SK-N-SH (cell line): ENCODE results near the gene SLC6A13. TPM values are rescaled to one million over a fixed set of nuclear protein-coding genes. Genes with fewer than 3 reads are reported as not detected.

Source experiments
- CTCF ChIA-PET: fragments of 300-600, 350-600 bp; formaldehyde crosslinking; extraction: SDS; loops from one replicate; lab custom pipeline; 2021; lab: Yijun Ruan, JAX
- POLR2A ChIA-PET: fragments of 350-600 bp; sonication (Branson Sonifier 250); formaldehyde crosslinking; extraction: SDS; loops from one replicate; lab custom pipeline; 2020; ENCODE audit warnings: antibody characterized with exemption, inconsistent platforms; lab: Yijun Ruan, JAX
- DNase-seq: peaks from one replicate; pipeline ENCODE4 v3.0.0; 2012
- H2AFZ ChIP-seq: fragments of 200-600 bp; sonication (generic); 2 replicates; pipeline ENCODE4 v1.8.1; 2016; ENCODE audit warnings: antibody characterized with exemption, mild to moderate bottlenecking, low read depth
- H3F3A ChIP-seq: fragments of 200-600 bp; sonication (generic); replicated peaks from 2 replicates; pipeline ENCODE3; 2016; ENCODE audit warnings: antibody characterized with exemption, mild to moderate bottlenecking; ENCODE audit not compliant: insufficient read depth
- H3K27ac ChIP-seq, 2 experiments: fragments of 200-500 bp in 1 of 2; fragments of 200-600 bp in 1 of 2; sonication (Bioruptor generic) in 1 of 2; sonication (generic), shearing (Covaris generic) in 1 of 2; 2 replicates each; pipeline versions ENCODE4 v1.5.1 to v1.6.1; 2014 to 2016; ENCODE audit warnings: low read depth in 2 of 2, inconsistent platforms in 1 of 2, low read length in 1 of 2, mild to moderate bottlenecking in 1 of 2, mixed read lengths in 1 of 2
- H3K27me3 ChIP-seq: fragments of 200-600 bp; sonication (generic), shearing (Covaris generic); 2 replicates; pipeline ENCODE4 v1.6.1; 2016; ENCODE audit warnings: mixed run types; ENCODE audit not compliant: insufficient read depth
- H3K36me3 ChIP-seq, 2 experiments: fragments of 200-500 bp in 1 of 2; fragments of 200-600 bp in 1 of 2; sonication (Bioruptor generic) in 1 of 2; sonication (generic) in 1 of 2; replicated peaks in 1 of 2; 2 replicates each; pipeline versions ENCODE3 to v1.5.1; 2014 to 2016; ENCODE audit warnings: low read length in 1 of 2, mild to moderate bottlenecking in 1 of 2; ENCODE audit not compliant: insufficient read depth in 2 of 2, control insufficient read depth in 1 of 2
- H3K4me1 ChIP-seq, 2 experiments: fragments of 200-500 bp in 1 of 2; fragments of 200-600 bp in 1 of 2; sonication (Bioruptor generic) in 1 of 2; sonication (generic), shearing (Covaris generic) in 1 of 2; 2 replicates each; pipeline versions ENCODE4 v1.5.1 to v1.6.1; 2014 to 2016; ENCODE audit warnings: low read depth in 1 of 2, low read length in 1 of 2, mixed run types in 1 of 2; ENCODE audit not compliant: insufficient read depth in 2 of 2, control insufficient read depth in 1 of 2
- H3K4me2 ChIP-seq: fragments of 200-600 bp; sonication (generic), shearing (Covaris generic); 2 replicates; pipeline ENCODE4 v1.6.1; 2017; ENCODE audit warnings: mixed run types
- H3K4me3 ChIP-seq, 2 experiments: fragments of 200-500 bp in 1 of 2; fragments of 200-600 bp in 1 of 2; sonication (Bioruptor generic) in 1 of 2; sonication (generic), shearing (Covaris generic) in 1 of 2; 2 replicates each; pipeline versions ENCODE4 v1.5.1 to v1.8.1; 2014 to 2016; ENCODE audit warnings: low read depth in 2 of 2, inconsistent platforms in 1 of 2, low read length in 1 of 2, mild to moderate bottlenecking in 1 of 2, mixed read lengths in 1 of 2, moderate library complexity in 1 of 2
- H3K79me2 ChIP-seq: fragments of 200-600 bp; sonication (generic); 2 replicates; pipeline ENCODE4 v1.8.1; 2017; ENCODE audit warnings: mild to moderate bottlenecking; ENCODE audit not compliant: insufficient read depth
- H3K9ac ChIP-seq: fragments of 200-600 bp; sonication (generic); 2 replicates; pipeline ENCODE4 v1.6.1; 2017; ENCODE audit warnings: mixed run types
- H3K9me2 ChIP-seq: fragments of 200-600 bp; sonication (generic); 2 replicates; pipeline ENCODE4 v1.6.1; 2017; ENCODE audit warnings: mixed run types
- H3K9me3 ChIP-seq: fragments of 200-600 bp; sonication (generic); 2 replicates; pipeline ENCODE4 v1.6.1; 2017; ENCODE audit warnings: mixed run types, mild to moderate bottlenecking, moderate library complexity
- H4K20me1 ChIP-seq: fragments of 200-600 bp; sonication (generic); 2 replicates; pipeline ENCODE4 v1.6.1; 2017; ENCODE audit warnings: mild to moderate bottlenecking, mixed run types; ENCODE audit not compliant: insufficient read depth
- EP300 ChIP-seq, 2 experiments: IDR thresholded peaks; 2 replicates each; pipeline versions ENCODE4 v1.4.0 to v1.6.1; 2012; ENCODE audit warnings: borderline replicate concordance in 1 of 2, low read depth in 1 of 2, low read length in 1 of 2
- EZH2phosphoT487 ChIP-seq: fragments of 200-600 bp; sonication (generic); IDR thresholded peaks from 2 replicates; pipeline ENCODE4 v1.6.1; 2017; ENCODE audit warnings: low read depth, mixed run types, mild to moderate bottlenecking, antibody characterized with exemption, moderate library complexity, borderline replicate concordance
- FOSL2 ChIP-seq: IDR thresholded peaks from 2 replicates; pipeline ENCODE4 v1.4.0; 2012; ENCODE audit warnings: low read depth, mild to moderate bottlenecking, moderate library complexity, borderline replicate concordance
- FOXJ3 ChIP-seq: sonication (generic); formaldehyde crosslinking; IDR thresholded peaks from 2 replicates; pipeline ENCODE4 v1.5.1; 2020; ENCODE audit warnings: mild to moderate bottlenecking, missing genetic modification reagents
- FOXM1 ChIP-seq: IDR thresholded peaks from 2 replicates; pipeline ENCODE4 v1.4.0; 2012; ENCODE audit warnings: low read depth, mild to moderate bottlenecking
- GABPA ChIP-seq: IDR thresholded peaks from 2 replicates; pipeline ENCODE4 v1.4.0; 2012; ENCODE audit warnings: low read depth, mild to moderate bottlenecking
- GATA2 ChIP-seq: sonication (generic); formaldehyde crosslinking; IDR thresholded peaks from 2 replicates; pipeline ENCODE4 v1.5.0; 2020; ENCODE audit warnings: mild to moderate bottlenecking, missing genetic modification reagents
- MEF2A ChIP-seq: IDR thresholded peaks from 2 replicates; pipeline ENCODE4 v1.4.0; 2012; ENCODE audit warnings: low read depth, borderline replicate concordance
- NRF1 ChIP-seq: IDR thresholded peaks from 2 replicates; pipeline ENCODE4 v1.6.1; 2012; ENCODE audit warnings: low read depth, mild to moderate bottlenecking, low read length
- POLR2AphosphoS5 ChIP-seq: IDR thresholded peaks from 2 replicates; pipeline ENCODE4 v1.6.1; 2012; ENCODE audit warnings: low read depth, low read length
- RCOR1 ChIP-seq: fragments of 150-350 bp; IDR thresholded peaks from 2 replicates; pipeline ENCODE4 v1.6.1; 2017; ENCODE audit warnings: antibody characterized with exemption, low read length
- RXRA ChIP-seq: IDR thresholded peaks from 2 replicates; pipeline ENCODE4 v1.4.0; 2012; ENCODE audit warnings: low read depth, mild to moderate bottlenecking, borderline replicate concordance
- SIN3A ChIP-seq: IDR thresholded peaks from 2 replicates; pipeline ENCODE4 v1.6.1; 2012; ENCODE audit warnings: low read depth, mild to moderate bottlenecking, low read length, moderate library complexity, borderline replicate concordance
- TAF1 ChIP-seq: IDR thresholded peaks from 2 replicates; pipeline ENCODE4 v1.6.1; 2012; ENCODE audit warnings: low read depth, mild to moderate bottlenecking, low read length, moderate library complexity, borderline replicate concordance
- TCF12 ChIP-seq: IDR thresholded peaks from 2 replicates; pipeline ENCODE4 v1.4.0; 2012
- YY1 ChIP-seq: IDR thresholded peaks from 2 replicates; pipeline ENCODE4 v1.4.0; 2012; ENCODE audit warnings: low read depth, mild to moderate bottlenecking
- WGBS: methylation state at CpG from one replicate; pipeline ENCODE4 v1.1.6; 2017; ENCODE audit warnings: low lambda C conversion rate; 5-methylcytosine and 5-hydroxymethylcytosine counted together
- polyA plus RNA-seq, 3 experiments: library from polyadenylated mRNA; depleted of rRNA; stranded (reverse); fragments of >200 nt; gene quantifications; 2 replicates each; pipeline ENCODE4 v1.2.3, GENCODE V29; 2012
- TF ChIP-seq, protein P1 (sequence below): fragments of 150-350 bp; IDR thresholded peaks from 2 replicates; pipeline ENCODE4 v1.6.1; 2016; ENCODE audit warnings: mild to moderate bottlenecking, low read depth, low read length
- TF ChIP-seq, protein P2 (sequence below): IDR thresholded peaks from 2 replicates; pipeline ENCODE4 v1.4.0; 2012; ENCODE audit warnings: low read depth, borderline replicate concordance
- TF ChIP-seq, protein P3 (sequence below): IDR thresholded peaks from 2 replicates; pipeline ENCODE4 v1.4.0; 2012; ENCODE audit warnings: low read depth
- TF ChIP-seq, protein P4 (sequence below): fragments of 200-600 bp; sonication (generic); IDR thresholded peaks from 2 replicates; pipeline ENCODE4 v1.6.1; 2017; ENCODE audit warnings: antibody characterized with exemption, mild to moderate bottlenecking, moderate library complexity
- TF ChIP-seq, protein P5 (sequence below): fragments of 150-350 bp; IDR thresholded peaks from 2 replicates; pipeline ENCODE4 v1.6.1; 2017; ENCODE audit warnings: antibody characterized with exemption, low read length, low read depth, borderline replicate concordance
- TF ChIP-seq, protein P6 (sequence below): IDR thresholded peaks from 2 replicates; pipeline ENCODE4; 2012

The SLC6A13 gene
- polyA plus RNA-seq, 1 of the 3 experiments (the other 2 are of a cell fraction), result 0.05 TPM

DNA sequence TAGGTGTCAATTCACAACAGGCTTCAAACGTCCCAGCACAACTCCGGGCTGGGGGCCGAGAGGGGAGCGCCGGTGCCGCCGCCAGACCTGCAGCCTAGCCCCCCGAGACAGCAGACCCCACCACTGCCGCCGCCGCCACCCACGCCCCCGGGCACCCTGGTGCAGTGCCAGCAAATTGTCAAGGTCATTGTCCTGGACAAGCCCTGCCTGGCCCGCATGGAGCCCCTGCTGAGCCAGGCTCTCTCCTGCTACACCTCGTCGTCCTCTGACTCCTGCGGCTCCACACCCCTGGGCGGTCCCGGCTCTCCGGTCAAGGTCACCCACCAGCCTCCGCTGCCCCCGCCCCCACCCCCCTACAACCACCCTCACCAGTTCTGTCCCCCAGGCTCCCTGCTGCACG is 88.0 kb downstream of the SLC6A13 start:
- no peak overlapping the region for H3K4me3 ChIP-seq
- DNase-seq, result peak; percentile 81
- WGBS, result 67% methylated on average over 11 of the region's 23 CpGs
- no peak for TF ChIP-seq FOXJ3
- no peak for TF ChIP-seq MEF2A
- no peak for TF ChIP-seq GABPA
- no peak for TF ChIP-seq FOSL2
- TF ChIP-seq, protein P1, sequence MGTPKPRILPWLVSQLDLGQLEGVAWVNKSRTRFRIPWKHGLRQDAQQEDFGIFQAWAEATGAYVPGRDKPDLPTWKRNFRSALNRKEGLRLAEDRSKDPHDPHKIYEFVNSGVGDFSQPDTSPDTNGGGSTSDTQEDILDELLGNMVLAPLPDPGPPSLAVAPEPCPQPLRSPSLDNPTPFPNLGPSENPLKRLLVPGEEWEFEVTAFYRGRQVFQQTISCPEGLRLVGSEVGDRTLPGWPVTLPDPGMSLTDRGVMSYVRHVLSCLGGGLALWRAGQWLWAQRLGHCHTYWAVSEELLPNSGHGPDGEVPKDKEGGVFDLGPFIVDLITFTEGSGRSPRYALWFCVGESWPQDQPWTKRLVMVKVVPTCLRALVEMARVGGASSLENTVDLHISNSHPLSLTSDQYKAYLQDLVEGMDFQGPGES, result no peak
- no peak for TF ChIP-seq YY1
- TF ChIP-seq, protein P2, sequence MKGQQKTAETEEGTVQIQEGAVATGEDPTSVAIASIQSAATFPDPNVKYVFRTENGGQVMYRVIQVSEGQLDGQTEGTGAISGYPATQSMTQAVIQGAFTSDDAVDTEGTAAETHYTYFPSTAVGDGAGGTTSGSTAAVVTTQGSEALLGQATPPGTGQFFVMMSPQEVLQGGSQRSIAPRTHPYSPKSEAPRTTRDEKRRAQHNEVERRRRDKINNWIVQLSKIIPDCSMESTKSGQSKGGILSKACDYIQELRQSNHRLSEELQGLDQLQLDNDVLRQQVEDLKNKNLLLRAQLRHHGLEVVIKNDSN, result no peak
- no peak for TF ChIP-seq TAF1
- no peak for TF ChIP-seq EZH2phosphoT487
- TF ChIP-seq, protein P3, sequence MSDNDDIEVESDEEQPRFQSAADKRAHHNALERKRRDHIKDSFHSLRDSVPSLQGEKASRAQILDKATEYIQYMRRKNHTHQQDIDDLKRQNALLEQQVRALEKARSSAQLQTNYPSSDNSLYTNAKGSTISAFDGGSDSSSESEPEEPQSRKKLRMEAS, result no peak
- no peak for TF ChIP-seq TCF12
- POLR2A ChIA-PET, result no interaction called here
- H3K36me3 ChIP-seq, result no peaks in the 10 kb centered on the region
- peaks cover 14 to 82% of the 10 kb centered on the region in 2 experiments for H3K4me1 ChIP-seq
- H4K20me1 ChIP-seq, result no peaks in the 10 kb centered on the region
- H3K9me3 ChIP-seq, result no peaks in the 10 kb centered on the region
- no peaks in the 10 kb centered on the region for H3K79me2 ChIP-seq
- no peaks in the 10 kb centered on the region for H3K27me3 ChIP-seq
- peak overlapping the region in 1 of 2 experiments; percentile 92; a peak in 2 of 4 replicates for H3K27ac ChIP-seq
- CTCF ChIA-PET, result interaction anchor here (0.9 to 3.3 kb wide), 2 partner anchors 21 to 395 kb away, joined by 3 to 17 read pairs; no protein-coding TSS in a partner anchor
- no peaks in the 10 kb centered on the region for H3F3A ChIP-seq
- no peaks in the 10 kb centered on the region for H3K9me2 ChIP-seq
- H2AFZ ChIP-seq, result no peak overlapping the region
- no peak overlapping the region for H3K4me2 ChIP-seq
- no peak overlapping the region for H3K9ac ChIP-seq

DNA sequence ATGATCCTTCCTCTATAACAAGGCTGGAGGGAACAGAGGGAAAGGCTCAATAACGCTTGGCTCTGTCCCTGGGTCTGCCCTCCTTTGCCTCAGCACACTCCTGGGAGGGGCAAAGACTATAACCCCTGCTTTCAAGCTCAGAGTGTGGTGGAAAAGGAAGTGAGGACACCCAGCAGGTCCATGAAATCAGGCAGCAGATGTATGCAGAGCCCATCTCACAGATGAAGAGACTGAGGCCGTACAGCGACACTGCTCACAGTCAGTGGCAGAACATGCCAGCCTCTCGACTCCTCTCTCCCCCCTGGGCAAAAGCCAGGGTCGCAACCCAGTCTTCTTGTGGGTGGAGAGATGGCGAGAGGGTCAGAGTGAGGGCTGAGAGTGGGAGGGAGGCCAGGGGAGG is 88.5 kb downstream of the SLC6A13 start:
- no peaks in the 10 kb centered on the region for H3F3A ChIP-seq
- no peak for DNase-seq
- H3K4me3 ChIP-seq, result no peak overlapping the region
- H3K36me3 ChIP-seq, result no peaks in the 10 kb centered on the region
- no peak overlapping the region for H3K9ac ChIP-seq
- H3K27ac ChIP-seq, result peak overlapping the region in 1 of 2 experiments; percentile 32; a peak in 2 of 4 replicates
- WGBS, result 87% methylated on average over 6 of the region's 6 CpGs
- H3K79me2 ChIP-seq, result no peaks in the 10 kb centered on the region
- peaks cover 14 to 77% of the 10 kb centered on the region in 2 experiments for H3K4me1 ChIP-seq
- no peak overlapping the region for H2AFZ ChIP-seq
- H3K9me3 ChIP-seq, result no peaks in the 10 kb centered on the region
- POLR2A ChIA-PET, result no interaction called here
- H3K4me2 ChIP-seq, result no peak overlapping the region
- H3K27me3 ChIP-seq, result no peaks in the 10 kb centered on the region
- H3K9me2 ChIP-seq, result no peaks in the 10 kb centered on the region
- no peaks in the 10 kb centered on the region for H4K20me1 ChIP-seq
- CTCF ChIA-PET, result interaction anchor here (1.4 to 3.3 kb wide), 2 partner anchors 17 to 21 kb away, joined by 3 to 17 read pairs; no protein-coding TSS in a partner anchor
- TF ChIP-seq RXRA, result no peak
- no peak for TF ChIP-seq EP300 (IDR thresholded peaks at IDR 0.05; ENCODE audit: borderline replicate concordance in 1 of 2, low read depth in 1 of 2, low read length in 1 of 2)
- no peak for TF ChIP-seq RCOR1
- no peak for TF ChIP-seq TAF1
- TF ChIP-seq, protein P4, sequence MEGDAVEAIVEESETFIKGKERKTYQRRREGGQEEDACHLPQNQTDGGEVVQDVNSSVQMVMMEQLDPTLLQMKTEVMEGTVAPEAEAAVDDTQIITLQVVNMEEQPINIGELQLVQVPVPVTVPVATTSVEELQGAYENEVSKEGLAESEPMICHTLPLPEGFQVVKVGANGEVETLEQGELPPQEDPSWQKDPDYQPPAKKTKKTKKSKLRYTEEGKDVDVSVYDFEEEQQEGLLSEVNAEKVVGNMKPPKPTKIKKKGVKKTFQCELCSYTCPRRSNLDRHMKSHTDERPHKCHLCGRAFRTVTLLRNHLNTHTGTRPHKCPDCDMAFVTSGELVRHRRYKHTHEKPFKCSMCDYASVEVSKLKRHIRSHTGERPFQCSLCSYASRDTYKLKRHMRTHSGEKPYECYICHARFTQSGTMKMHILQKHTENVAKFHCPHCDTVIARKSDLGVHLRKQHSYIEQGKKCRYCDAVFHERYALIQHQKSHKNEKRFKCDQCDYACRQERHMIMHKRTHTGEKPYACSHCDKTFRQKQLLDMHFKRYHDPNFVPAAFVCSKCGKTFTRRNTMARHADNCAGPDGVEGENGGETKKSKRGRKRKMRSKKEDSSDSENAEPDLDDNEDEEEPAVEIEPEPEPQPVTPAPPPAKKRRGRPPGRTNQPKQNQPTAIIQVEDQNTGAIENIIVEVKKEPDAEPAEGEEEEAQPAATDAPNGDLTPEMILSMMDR, result no peak
- TF ChIP-seq TCF12, result no peak
- TF ChIP-seq SIN3A, result no peak
- TF ChIP-seq, protein P5, sequence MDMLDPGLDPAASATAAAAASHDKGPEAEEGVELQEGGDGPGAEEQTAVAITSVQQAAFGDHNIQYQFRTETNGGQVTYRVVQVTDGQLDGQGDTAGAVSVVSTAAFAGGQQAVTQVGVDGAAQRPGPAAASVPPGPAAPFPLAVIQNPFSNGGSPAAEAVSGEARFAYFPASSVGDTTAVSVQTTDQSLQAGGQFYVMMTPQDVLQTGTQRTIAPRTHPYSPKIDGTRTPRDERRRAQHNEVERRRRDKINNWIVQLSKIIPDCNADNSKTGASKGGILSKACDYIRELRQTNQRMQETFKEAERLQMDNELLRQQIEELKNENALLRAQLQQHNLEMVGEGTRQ, result no peak
- TF ChIP-seq FOSL2, result no peak
- no peak for TF ChIP-seq FOXM1
- TF ChIP-seq GATA2 (CRISPR knock-in tag), result no peak
- TF ChIP-seq, protein P6, sequence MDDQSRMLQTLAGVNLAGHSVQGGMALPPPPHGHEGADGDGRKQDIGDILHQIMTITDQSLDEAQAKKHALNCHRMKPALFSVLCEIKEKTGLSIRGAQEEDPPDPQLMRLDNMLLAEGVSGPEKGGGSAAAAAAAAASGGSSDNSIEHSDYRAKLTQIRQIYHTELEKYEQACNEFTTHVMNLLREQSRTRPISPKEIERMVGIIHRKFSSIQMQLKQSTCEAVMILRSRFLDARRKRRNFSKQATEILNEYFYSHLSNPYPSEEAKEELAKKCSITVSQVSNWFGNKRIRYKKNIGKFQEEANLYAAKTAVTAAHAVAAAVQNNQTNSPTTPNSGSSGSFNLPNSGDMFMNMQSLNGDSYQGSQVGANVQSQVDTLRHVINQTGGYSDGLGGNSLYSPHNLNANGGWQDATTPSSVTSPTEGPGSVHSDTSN, result no peak
- no peak for TF ChIP-seq POLR2AphosphoS5
- TF ChIP-seq NRF1, result no peak
- no peak for TF ChIP-seq EZH2phosphoT487
